Left ventricle myocardium inferior (tissue), 1 donor: ENCODE data around the gene SMIM44. TPM values are rescaled to one million over a fixed set of nuclear protein-coding genes. Genes with fewer than 3 reads are reported as not detected.
A peak's percentile ranks its signal among the peaks of the same experiment; 100 is the strongest.

ENCODE experiments used
- DNase-seq: peaks from one replicate; pipeline ENCODE4 v3.0.0-alpha.2; 2020
- H3K27ac ChIP-seq: fragments of 200-600 bp; replicated peaks from 2 replicates; pipeline ENCODE4 v1.8.0; 2021
- H3K27me3 ChIP-seq: fragments of 200-600 bp; 2 replicates; pipeline ENCODE4 v1.8.0; 2021; ENCODE audit warnings: low read depth
- H3K36me3 ChIP-seq: fragments of 200-600 bp; 2 replicates; pipeline ENCODE4 v1.8.0; 2021
- H3K4me1 ChIP-seq: fragments of 200-600 bp; 2 replicates; pipeline ENCODE4 v1.8.0; 2021
- H3K4me3 ChIP-seq: fragments of 200-600 bp; 2 replicates; pipeline ENCODE4 v1.8.0; 2021; ENCODE audit warnings: mild to moderate bottlenecking, moderate library complexity
- H3K9me3 ChIP-seq: fragments of 200-600 bp; replicated peaks from 2 replicates; pipeline ENCODE4 v1.8.0; 2021
- CTCF ChIP-seq: fragments of 200-600 bp; IDR thresholded peaks from 2 replicates; pipeline ENCODE4 v1.8.0; 2021; ENCODE audit warnings: antibody characterized with exemption, mild to moderate bottlenecking, borderline replicate concordance
- intact Hi-C: fragments of 100-400 bp; cut with micrococcal nuclease; formaldehyde crosslinking; loops from one replicate; pipeline ENCODE4 v1.11.0; 2022
- total RNA-seq: library from RNA; stranded (reverse); fragmentation: NEBNext Ultra II Directional; extraction: Animal tissue kit (Norgen Biotek cat#: 25700); gene quantifications from one replicate; pipeline ENCODE4 v1.2.1, GENCODE V29; 2021
- donor health status: DM: no; HTN: yes; CAD: no; lungs with severe emphysema.

SMIM44 gene
- total RNA-seq, 1 donor from 2014 or later = not detected

DNA sequence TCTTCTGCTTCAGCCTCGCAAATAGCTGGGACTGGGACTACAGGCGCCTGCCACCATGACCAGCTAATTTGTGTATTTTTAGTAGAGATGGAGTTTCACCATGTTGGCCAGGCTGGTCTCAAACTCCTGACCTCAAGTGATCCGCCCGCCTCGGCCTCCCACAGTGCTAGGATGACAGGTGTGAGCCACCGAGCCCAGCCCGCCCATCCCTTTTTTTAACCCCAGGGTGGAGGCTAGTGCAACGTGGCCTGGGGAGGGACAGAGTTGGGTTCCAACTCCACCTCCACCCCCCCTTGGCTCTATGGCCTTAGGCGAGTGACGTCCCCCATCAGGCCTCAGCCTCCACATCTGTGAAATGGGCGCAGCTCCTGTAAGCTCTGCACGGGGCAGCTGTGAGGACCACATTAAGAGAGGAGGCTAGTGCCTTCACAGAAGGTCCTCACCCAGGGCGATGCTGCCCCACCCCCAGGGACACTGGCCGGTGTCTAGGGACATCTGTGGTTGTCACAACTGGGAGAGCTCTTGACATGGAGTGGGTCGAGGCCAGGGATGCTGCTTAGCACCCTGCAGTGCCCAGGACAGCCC is 40.7 kb downstream of the SMIM44 start:
- H3K27ac ChIP-seq = peak overlapping the region; percentile 89
- no peak for TF ChIP-seq CTCF
- no peak for DNase-seq
- intact Hi-C loops = no loop called here
- H3K4me1 ChIP-seq = peaks cover 62% of the 10 kb centered on the region
- H3K36me3 ChIP-seq = peaks cover 45% of the 10 kb centered on the region
- no peaks in the 10 kb centered on the region for H3K27me3 ChIP-seq
- no peak overlapping the region for H3K4me3 ChIP-seq
- no peaks in the 10 kb centered on the region for H3K9me3 ChIP-seq

DNA sequence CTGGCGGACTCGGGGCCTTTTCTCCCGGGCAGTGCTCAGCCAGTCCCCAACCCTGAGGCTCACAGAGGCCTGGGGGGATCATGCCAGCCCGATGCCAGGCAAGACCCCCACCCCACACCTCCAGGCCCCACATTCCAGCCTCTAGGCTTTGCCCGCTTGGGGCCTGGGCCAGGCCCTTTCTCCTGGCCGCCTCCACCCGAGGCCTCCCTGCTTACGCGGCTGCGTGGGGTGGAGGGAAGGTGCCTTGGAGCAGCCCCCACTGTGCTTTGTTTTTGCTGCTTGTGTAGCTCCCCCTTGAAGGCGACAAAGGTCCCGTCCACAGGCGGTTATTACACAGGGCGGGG is 41.3 kb downstream of the SMIM44 start:
- Histone ChIP-seq H3K4me3 (no peak overlapping the region), H3K27ac (peak overlapping the region; percentile 55), H3K9me3 (no peaks in the 10 kb centered on the region), H3K27me3 (no peaks in the 10 kb centered on the region), H3K36me3 (peaks cover 50% of the 10 kb centered on the region), H3K4me1 (peaks cover 62% of the 10 kb centered on the region)
- intact Hi-C loops = no loop called here
- no peak for TF ChIP-seq CTCF
- no peak for DNase-seq

GRCh38 chr19:3441089-3441985 is 41.9 kb downstream of the SMIM44 start:
- no peaks in the 10 kb centered on the region for H3K9me3 ChIP-seq
- peak overlapping the region; percentile 55 for H3K27ac ChIP-seq
- no peak for TF ChIP-seq CTCF
- DNase-seq = no peak
- H3K4me1 ChIP-seq = peaks cover 59% of the 10 kb centered on the region
- H3K27me3 ChIP-seq = no peaks in the 10 kb centered on the region
- peaks cover 50% of the 10 kb centered on the region for H3K36me3 ChIP-seq
- no peak overlapping the region for H3K4me3 ChIP-seq
- intact Hi-C loops = no loop called here

- H3K27me3 ChIP-seq = no peaks in the 10 kb centered on the region
- no peaks in the 10 kb centered on the region for H3K9me3 ChIP-seq
- DNase-seq = peak; percentile 57
- H3K4me3 ChIP-seq = no peak overlapping the region
- peak overlapping the region; percentile 23 for H3K27ac ChIP-seq
- H3K4me1 ChIP-seq = peaks cover 54% of the 10 kb centered on the region
- intact Hi-C loops = no loop called here
- TF ChIP-seq CTCF = peak; percentile 64
- peaks cover 44% of the 10 kb centered on the region for H3K36me3 ChIP-seq
Measured at GRCh38 chr19:3440082-3440481, 43.2 kb downstream of the SMIM44 start.

DNA sequence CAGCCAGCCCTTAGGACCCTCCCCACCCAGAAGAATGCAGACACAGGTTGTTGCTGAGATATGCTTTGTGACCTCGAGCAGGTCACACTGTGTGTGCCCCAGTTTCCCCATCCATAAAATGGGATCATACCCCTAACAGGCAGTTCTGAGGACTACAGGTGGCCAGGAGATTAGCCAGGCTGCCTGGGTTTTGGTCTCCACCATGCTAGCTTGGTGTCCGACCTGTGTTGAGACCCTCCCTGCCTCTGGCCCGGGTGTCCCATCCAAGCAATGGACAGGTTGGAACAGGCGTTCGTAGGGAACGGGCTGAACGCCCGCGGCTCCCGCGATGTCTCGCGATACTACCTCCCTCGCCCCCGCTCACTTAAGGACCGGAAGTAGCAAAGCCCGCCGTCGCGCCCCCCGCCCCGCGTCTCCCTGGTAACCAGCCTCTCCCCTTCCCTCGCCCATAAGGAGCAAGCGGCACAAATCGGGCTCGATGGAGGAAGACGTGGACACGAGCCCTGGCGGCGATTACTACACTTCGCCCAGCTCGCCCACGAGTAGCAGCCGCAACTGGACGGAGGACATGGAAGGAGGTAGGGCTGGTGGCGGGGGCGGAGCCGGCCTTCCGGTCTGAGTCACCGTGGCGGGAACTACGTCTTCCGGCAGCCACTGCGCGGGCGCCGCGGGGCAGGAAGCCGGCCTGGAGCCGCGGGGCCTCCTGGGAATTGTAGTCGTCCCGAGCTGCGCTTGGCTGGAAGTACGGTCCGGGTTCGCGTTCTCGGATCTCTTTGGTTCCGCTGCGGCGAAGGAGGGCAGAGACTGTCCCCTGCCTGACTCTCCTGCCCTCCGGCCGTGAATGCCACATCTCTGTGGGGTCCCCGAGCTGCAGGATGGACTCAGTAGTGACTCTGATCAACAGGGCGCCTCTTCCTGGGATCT is 48.3 kb downstream of the SMIM44 start:
- TF ChIP-seq CTCF = no peak
- H3K4me1 ChIP-seq = peaks cover 39% of the 10 kb centered on the region
- DNase-seq = peak; percentile 96
- intact Hi-C loops = no loop called here
- peak overlapping the region; percentile 94 for H3K27ac ChIP-seq
- H3K9me3 ChIP-seq = no peaks in the 10 kb centered on the region
- H3K27me3 ChIP-seq = no peaks in the 10 kb centered on the region
- H3K4me3 ChIP-seq = peak overlapping the region; percentile 66
- peaks cover 56% of the 10 kb centered on the region for H3K36me3 ChIP-seq
